T-helper 2 cell treated with Interferon-gamma antibody and Interleukin-4, amounts not matched to agents 5 μg/mL and 100 μg/mL, for 36 hours (primary cell): ENCODE measurements around the gene KRTAP4-6.
"Not testable (repeated sequence)": the region's sequence is repeated elsewhere in the genome, so short reads cannot be mapped to it uniquely, and the experiment has no call there.

Experiments used
- DNase-seq: peaks from one replicate; pipeline ENCODE4 v3.0.0; 2021; ENCODE audit warnings: low spot score
- H3K27ac Mint-ChIP-seq: one replicate; pipeline ENCODE4 v1.8.0; 2021; ENCODE audit warnings: mild to moderate bottlenecking, mixed read lengths
- H3K27me3 Mint-ChIP-seq: one replicate; pipeline ENCODE4 v1.8.0; 2021; ENCODE audit warnings: low read depth, mixed read lengths
- H3K36me3 Mint-ChIP-seq: one replicate; pipeline ENCODE4 v1.8.0; 2021; ENCODE audit warnings: low read depth, mixed read lengths
- H3K4me1 Mint-ChIP-seq: one replicate; pipeline ENCODE4 v1.8.0; 2021; ENCODE audit warnings: low read depth, mixed read lengths
- H3K4me3 Mint-ChIP-seq: one replicate; pipeline ENCODE4 v1.8.0; 2022; ENCODE audit warnings: mild to moderate bottlenecking, moderate library complexity, mixed read lengths
- H3K9me3 Mint-ChIP-seq: one replicate; pipeline ENCODE4 v1.8.0; 2021; ENCODE audit warnings: mixed read lengths

KRTAP4-6 gene

DNA sequence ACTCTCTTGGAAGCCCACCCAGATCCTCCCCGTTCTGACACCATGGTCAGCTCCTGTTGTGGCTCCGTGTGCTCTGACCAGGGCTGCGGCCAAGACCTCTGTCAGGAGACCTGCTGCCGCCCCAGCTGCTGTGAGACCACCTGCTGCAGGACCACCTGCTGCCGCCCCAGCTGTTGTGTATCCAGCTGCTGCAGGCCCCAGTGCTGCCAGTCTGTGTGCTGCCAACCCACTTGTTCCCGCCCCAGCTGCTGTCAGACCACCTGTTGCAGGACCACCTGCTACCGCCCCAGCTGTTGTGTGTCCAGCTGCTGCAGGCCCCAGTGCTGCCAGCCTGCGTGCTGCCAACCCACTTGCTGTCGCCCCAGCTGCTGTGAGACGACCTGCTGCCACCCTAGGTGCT lies 35.0 kb downstream of the KRTAP4-6 start, which contains the start of gene KRTAP4-9:
KRTAP4-9 (plus strand) TSS at position 43 of the 400 bp plus-strand sequence; CDS start at position 43, 0 bp downstream.
- not testable (repeated sequence) for H3K9me3 Mint-ChIP-seq, DNase-seq, H3K36me3 Mint-ChIP-seq, H3K27ac Mint-ChIP-seq, H3K27me3 Mint-ChIP-seq, H3K4me1 Mint-ChIP-seq, H3K4me3 Mint-ChIP-seq

DNA sequence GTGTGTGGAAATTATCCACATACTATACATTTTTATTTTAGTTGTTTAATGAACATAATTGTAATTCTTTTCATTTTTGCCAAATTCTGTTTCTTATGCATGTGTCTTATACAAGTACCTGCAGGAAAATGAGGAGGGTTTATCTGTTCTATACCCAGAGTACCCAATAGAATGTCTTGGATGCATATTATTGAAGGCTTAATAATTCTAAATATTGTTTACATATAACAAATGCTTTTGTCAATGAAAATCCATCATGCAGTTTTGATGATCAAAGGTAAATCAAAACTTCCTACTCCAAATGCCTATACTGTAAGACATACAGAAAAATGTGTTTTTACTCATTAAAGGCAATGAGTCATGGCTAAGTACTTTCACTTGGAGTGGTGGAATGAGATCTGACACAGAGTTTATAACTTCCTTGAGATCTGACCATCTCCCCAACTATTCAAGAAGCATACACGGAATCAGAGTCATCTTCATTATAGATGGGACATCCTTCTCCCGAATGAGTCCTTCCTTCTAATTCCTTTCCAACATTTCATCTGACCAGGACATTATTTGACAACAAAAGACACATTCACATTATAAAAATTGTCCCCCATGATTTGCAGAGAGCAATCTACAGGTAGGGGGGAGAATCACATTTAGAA lies 35.8 kb downstream of the KRTAP4-6 start:
- not testable (repeated sequence) for H3K4me3 Mint-ChIP-seq, H3K27ac Mint-ChIP-seq, H3K27me3 Mint-ChIP-seq, H3K36me3 Mint-ChIP-seq, H3K9me3 Mint-ChIP-seq, DNase-seq, H3K4me1 Mint-ChIP-seq

DNA sequence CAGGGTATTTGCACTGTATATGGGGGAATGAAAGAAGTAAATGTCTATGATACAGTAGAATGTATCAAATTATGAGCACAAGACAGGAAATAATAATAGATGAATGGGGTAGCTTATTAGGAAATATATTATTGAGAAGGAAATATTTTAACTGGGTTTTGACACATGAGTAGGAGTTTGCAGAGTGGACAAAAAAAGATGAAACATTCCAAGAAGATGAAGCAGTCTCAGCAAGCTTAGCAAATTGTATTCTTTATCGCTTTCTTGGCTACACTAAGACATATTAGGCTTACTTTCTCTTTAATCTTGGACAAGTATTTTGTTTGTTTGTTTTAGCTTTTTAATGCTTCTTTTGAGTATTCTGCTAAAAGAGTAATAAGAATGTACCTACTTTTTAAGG lies 36.4 kb downstream of the KRTAP4-6 start:
- Mint-ChIP-seq H3K4me3 (no peak overlapping the region), H3K27me3 (peaks cover 6% of the 10 kb centered on the region), H3K36me3 (no peaks in the 10 kb centered on the region), H3K9me3 (no peaks in the 10 kb centered on the region), H3K27ac (no peak overlapping the region), H3K4me1 (peaks cover 3% of the 10 kb centered on the region)
- DNase-seq: no peak

DNA sequence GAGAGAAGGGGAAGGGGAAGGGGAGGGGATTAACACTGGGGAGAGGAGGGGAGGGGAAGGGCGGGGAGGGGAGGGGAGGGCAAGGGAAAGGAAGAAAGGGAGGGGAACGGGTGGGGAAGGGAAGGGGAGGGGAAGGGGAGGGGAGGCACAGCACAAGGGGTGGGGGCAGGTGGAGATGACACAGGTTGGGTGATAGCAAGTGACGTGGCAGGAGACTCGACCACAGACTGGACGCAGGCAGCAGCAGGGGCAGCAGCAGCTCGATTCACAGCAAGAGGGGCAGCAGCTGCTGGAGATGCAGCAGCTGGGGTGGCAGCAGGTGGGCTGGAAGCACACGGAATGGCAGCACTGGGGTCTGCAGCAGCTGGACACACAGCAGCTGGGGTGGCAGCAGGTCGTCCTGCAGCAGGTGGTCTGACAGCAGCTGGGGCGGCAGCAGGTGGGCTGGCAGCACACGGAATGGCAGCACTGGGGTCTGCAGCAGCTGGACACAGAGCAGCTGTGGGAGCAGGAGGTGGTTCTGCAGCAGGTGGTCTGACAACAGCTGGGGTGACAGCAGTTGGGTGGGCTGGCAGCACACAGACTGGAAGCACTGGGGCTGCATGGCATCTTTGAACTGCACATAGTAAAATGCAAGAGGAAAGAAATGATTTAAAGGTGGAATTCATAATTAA lies 38.6 kb downstream of the KRTAP4-6 start, which contains the start of gene KRTAP4-16:
KRTAP4-16 (minus strand) TSS at position 624 of the 674 bp plus-strand sequence; CDS start at position 624, 0 bp downstream.
- no peak within 1 kb of the TSS for H3K27ac Mint-ChIP-seq
- H3K27me3 Mint-ChIP-seq: no peaks in the 10 kb centered on the region
- no peaks in the 10 kb centered on the region for H3K9me3 Mint-ChIP-seq
- H3K36me3 Mint-ChIP-seq: no peaks in the 10 kb centered on the region
- no peak for DNase-seq
- no peak within 1 kb of the TSS for H3K4me3 Mint-ChIP-seq
- no peaks in the 10 kb centered on the region for H3K4me1 Mint-ChIP-seq

DNA sequence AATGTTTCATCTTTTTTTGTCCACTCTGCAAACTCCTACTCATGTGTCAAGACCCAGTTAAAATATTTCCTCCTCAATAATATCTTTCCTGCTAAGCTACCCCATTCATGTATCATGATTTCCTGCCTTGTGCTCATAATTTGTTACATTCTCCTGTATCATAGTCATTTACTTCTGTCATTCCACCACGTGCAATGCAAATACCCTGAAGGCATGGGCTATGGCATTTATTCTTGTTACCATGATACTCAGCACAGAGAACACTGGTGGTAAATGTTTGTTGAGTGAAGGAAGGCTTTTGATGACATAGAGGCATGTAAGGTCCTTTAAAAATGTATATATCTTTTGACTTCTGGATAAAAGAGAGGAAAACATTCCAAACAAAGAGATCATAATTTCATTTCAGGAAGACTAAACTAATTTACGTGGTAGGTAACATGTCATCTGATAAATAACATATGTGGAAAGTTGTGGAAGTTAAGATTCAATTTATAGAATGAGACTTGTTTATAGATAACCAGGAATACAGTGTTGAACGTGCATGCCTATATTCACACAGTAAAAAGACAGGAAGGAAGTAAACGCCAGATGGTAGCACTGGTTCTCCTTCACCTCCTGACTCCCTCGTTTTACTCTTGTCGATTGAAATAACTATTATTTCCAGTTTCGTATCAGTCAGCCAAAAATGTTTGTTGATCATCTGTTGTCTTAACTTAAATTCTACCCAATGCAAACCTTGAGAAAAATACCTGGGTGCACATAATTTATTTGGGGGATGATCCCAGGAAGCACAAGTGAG lies 40.5 kb downstream of the KRTAP4-6 start:
- not testable (repeated sequence) for H3K4me1 Mint-ChIP-seq, H3K9me3 Mint-ChIP-seq, H3K4me3 Mint-ChIP-seq, DNase-seq, H3K27me3 Mint-ChIP-seq, H3K36me3 Mint-ChIP-seq, H3K27ac Mint-ChIP-seq

DNA sequence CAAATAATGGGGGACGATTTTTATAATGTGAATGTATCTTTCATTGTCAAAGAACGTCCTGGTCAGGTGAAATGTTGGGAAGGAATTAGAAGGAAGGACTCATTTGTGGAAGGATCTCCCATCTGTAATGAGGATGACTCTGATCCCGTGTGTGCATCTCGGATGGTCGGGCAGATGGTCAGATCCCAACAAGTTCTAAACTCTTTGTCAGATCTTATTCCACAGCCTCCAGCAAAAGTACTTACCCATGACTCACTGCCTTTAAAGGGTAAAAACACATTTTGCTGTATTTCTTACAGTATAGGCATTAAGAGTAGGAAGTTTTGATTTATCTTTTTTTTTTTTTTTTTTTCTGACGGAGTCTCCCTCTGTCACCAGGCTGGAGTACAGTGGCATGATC lies 41.9 kb downstream of the KRTAP4-6 start:
- H3K27ac Mint-ChIP-seq: no peak overlapping the region
- DNase-seq: no peak
- no peaks in the 10 kb centered on the region for H3K9me3 Mint-ChIP-seq
- H3K36me3 Mint-ChIP-seq: no peaks in the 10 kb centered on the region
- H3K4me3 Mint-ChIP-seq: no peak overlapping the region
- H3K4me1 Mint-ChIP-seq: no peaks in the 10 kb centered on the region
- H3K27me3 Mint-ChIP-seq: peaks cover 5% of the 10 kb centered on the region

DNA sequence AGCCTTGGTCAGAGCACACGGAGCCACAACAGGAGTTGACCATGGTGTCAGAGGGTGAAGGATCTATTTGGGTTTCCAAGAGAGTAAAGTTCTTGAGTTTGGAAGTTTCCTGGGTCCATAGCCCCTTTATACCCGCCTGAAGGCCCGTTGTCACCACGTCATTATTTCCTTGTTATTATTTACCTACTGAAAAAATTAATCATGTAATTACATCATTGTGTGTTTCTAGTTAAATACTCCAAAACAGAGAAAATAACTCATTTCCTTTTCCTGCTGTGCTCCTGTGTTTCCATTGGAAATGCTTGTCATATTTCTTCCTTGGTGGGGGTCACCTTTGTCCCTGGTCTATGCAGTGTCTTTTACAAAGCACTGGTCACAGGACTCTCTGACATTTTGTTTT lies 42.3 kb downstream of the KRTAP4-6 start, which contains the start of gene KRTAP4-8:
KRTAP4-8 (minus strand) TSS at position 101 of the 400 bp plus-strand sequence; CDS start at position 43, 58 bp downstream.
- no peaks in the 10 kb centered on the region for H3K36me3 Mint-ChIP-seq
- H3K27ac Mint-ChIP-seq: no peak within 1 kb of the TSS
- no peaks in the 10 kb centered on the region for H3K4me1 Mint-ChIP-seq
- DNase-seq: no peak
- H3K9me3 Mint-ChIP-seq: peaks cover 2% of the 10 kb centered on the region
- H3K27me3 Mint-ChIP-seq: peaks cover 5% of the 10 kb centered on the region
- no peak within 1 kb of the TSS for H3K4me3 Mint-ChIP-seq

DNA sequence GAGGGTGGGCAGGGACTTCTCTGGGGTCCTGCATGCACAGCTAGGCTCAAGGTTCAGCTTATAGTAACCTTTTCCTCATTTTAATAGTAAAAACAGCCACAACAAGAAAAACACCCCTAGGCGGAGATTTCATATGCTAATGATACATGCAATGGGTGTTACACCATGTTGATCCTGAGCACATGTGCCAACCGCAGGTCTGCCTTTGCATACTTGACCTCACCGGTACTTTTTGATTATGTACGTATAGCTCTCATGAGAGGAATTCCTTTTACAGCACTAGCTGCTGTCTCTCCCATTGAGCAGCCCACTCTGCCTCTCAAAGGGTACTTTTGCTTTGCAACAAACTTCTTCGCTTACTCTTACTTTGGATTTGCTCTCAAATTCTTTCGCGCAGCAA lies 44.3 kb downstream of the KRTAP4-6 start:
- Mint-ChIP-seq H3K27me3 (peaks cover 5% of the 10 kb centered on the region), H3K27ac (no peak overlapping the region), H3K4me1 (no peaks in the 10 kb centered on the region), H3K4me3 (no peak overlapping the region), H3K9me3 (peaks cover 6% of the 10 kb centered on the region), H3K36me3 (no peaks in the 10 kb centered on the region)
- DNase-seq: no peak
